ENCODE data around the gene ZNF670.
"Not testable (repeated sequence)": the region's sequence is repeated elsewhere in the genome, so short reads cannot be mapped to it uniquely, and the experiment has no call there.

Gene ZNF670

GRCh38 chr1:247078258-247079140 lies at the start of gene ZNF670:
Gene ZNF670 (minus strand): TSS chr1:247078811. CDS start chr1:247078596, 215 bp downstream.
- Histone ChIP-seq H3K4me3 (ENCODE audit: low read depth, low read length) (peak within 1 kb of the TSS; percentile 97), H3K27me3 (ENCODE audit: insufficient read depth, low read depth, severe bottlenecking) (no peaks in the 10 kb centered on the region), H3K9me3 (ENCODE audit: severe bottlenecking) (peaks cover 3% of the 10 kb centered on the region), H3K36me3 (peaks cover 27% of the 10 kb centered on the region), H3K27ac (peak within 1 kb of the TSS; percentile 86)
- TF ChIP-seq, protein P1, sequence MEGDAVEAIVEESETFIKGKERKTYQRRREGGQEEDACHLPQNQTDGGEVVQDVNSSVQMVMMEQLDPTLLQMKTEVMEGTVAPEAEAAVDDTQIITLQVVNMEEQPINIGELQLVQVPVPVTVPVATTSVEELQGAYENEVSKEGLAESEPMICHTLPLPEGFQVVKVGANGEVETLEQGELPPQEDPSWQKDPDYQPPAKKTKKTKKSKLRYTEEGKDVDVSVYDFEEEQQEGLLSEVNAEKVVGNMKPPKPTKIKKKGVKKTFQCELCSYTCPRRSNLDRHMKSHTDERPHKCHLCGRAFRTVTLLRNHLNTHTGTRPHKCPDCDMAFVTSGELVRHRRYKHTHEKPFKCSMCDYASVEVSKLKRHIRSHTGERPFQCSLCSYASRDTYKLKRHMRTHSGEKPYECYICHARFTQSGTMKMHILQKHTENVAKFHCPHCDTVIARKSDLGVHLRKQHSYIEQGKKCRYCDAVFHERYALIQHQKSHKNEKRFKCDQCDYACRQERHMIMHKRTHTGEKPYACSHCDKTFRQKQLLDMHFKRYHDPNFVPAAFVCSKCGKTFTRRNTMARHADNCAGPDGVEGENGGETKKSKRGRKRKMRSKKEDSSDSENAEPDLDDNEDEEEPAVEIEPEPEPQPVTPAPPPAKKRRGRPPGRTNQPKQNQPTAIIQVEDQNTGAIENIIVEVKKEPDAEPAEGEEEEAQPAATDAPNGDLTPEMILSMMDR (IDR thresholded peaks at IDR 0.05; ENCODE audit: low read depth, low read length), result peak; percentile 26; the same call in 1 of the 2 replicates
- peak; percentile 99 for DNase-seq

- not testable (repeated sequence) for H3K27ac ChIP-seq; DNase-seq; H3K27me3 ChIP-seq (ENCODE audit: insufficient read depth, low read depth, severe bottlenecking); H3K9me3 ChIP-seq (ENCODE audit: severe bottlenecking); H3K4me3 ChIP-seq (ENCODE audit: low read depth, low read length)
- H3K36me3 ChIP-seq, result peaks cover 10% of the 10 kb centered on the region
These were observed 49.1 kb upstream of the ZNF670 start for GRCh38 chr1:247127519-247128282.

- not testable (repeated sequence) for H3K4me3 ChIP-seq (ENCODE audit: low read depth, low read length); H3K27ac ChIP-seq; H3K9me3 ChIP-seq (ENCODE audit: severe bottlenecking); H3K27me3 ChIP-seq (ENCODE audit: insufficient read depth, low read depth, severe bottlenecking); DNase-seq
- peaks cover 10% of the 10 kb centered on the region for H3K36me3 ChIP-seq
These were observed 48.0 kb upstream of the ZNF670 start for GRCh38 chr1:247126601-247127000.

DNA sequence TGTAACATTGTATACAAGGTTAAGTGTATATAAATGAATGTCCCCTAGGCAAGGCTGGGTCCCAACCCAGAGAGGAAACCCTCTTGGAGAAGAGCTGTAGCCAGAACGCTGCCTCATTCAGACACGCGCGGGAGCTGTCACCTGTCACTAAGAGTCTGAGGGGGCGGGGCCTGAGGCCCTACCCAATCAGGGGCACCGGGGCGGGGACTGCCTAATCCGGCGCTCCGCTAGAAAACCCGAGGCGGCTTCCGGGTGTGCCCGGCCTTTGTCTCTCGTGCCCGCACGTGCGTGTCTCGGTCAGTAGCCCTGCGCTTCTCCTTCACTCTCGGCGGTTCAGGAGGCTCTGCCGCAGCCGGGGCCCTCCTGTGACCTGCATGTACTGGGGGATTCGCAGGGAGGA lies 47.6 kb upstream of the ZNF670 start:
- H3K27me3 ChIP-seq (ENCODE audit: insufficient read depth, low read depth, severe bottlenecking); H3K9me3 ChIP-seq (ENCODE audit: severe bottlenecking); H3K27ac ChIP-seq; DNase-seq; H3K4me3 ChIP-seq (ENCODE audit: low read depth, low read length): not testable (repeated sequence)
- H3K36me3 ChIP-seq, result peaks cover 10% of the 10 kb centered on the region

GRCh38 chr1:247121382-247121781 lies 42.8 kb upstream of the ZNF670 start:
- peaks cover 4% of the 10 kb centered on the region; the same call in 1 of the 2 replicates for H3K36me3 ChIP-seq
- TF ChIP-seq, protein P1 (IDR thresholded peaks at IDR 0.05; ENCODE audit: low read depth, low read length), result no peak
- H3K9me3 ChIP-seq (ENCODE audit: severe bottlenecking), result peaks cover 5% of the 10 kb centered on the region
- no peak for DNase-seq
- no peaks in the 10 kb centered on the region for H3K27me3 ChIP-seq (ENCODE audit: insufficient read depth, low read depth, severe bottlenecking)
- no peak overlapping the region for H3K27ac ChIP-seq
- no peak overlapping the region for H3K4me3 ChIP-seq (ENCODE audit: low read depth, low read length)

GRCh38 chr1:247120408-247120668 lies 41.7 kb upstream of the ZNF670 start:
- not testable (repeated sequence) for DNase-seq; H3K27ac ChIP-seq; H3K27me3 ChIP-seq (ENCODE audit: insufficient read depth, low read depth, severe bottlenecking); H3K36me3 ChIP-seq; H3K4me3 ChIP-seq (ENCODE audit: low read depth, low read length); H3K9me3 ChIP-seq (ENCODE audit: severe bottlenecking)

GRCh38 chr1:247119600-247120407 lies 41.2 kb upstream of the ZNF670 start:
- Histone ChIP-seq H3K36me3 (no peaks in the 10 kb centered on the region; the same call in 1 of the 2 replicates), H3K9me3 (ENCODE audit: severe bottlenecking) (peaks cover 2% of the 10 kb centered on the region), H3K27me3 (ENCODE audit: insufficient read depth, low read depth, severe bottlenecking) (no peaks in the 10 kb centered on the region), H3K27ac (no peak overlapping the region), H3K4me3 (ENCODE audit: low read depth, low read length) (no peak overlapping the region)
- no peak for DNase-seq
- TF ChIP-seq, protein P1 (IDR thresholded peaks at IDR 0.05; ENCODE audit: low read depth, low read length), result no peak

All from WERI-Rb-1 (cell line).